Measurements from ENCODE around the gene BHMT2.
A peak's percentile ranks its signal among the peaks of the same experiment; 100 is the strongest.

Gene BHMT2, protein sequence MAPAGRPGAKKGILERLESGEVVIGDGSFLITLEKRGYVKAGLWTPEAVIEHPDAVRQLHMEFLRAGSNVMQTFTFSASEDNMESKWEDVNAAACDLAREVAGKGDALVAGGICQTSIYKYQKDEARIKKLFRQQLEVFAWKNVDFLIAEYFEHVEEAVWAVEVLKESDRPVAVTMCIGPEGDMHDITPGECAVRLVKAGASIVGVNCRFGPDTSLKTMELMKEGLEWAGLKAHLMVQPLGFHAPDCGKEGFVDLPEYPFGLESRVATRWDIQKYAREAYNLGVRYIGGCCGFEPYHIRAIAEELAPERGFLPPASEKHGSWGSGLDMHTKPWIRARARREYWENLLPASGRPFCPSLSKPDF

DNA sequence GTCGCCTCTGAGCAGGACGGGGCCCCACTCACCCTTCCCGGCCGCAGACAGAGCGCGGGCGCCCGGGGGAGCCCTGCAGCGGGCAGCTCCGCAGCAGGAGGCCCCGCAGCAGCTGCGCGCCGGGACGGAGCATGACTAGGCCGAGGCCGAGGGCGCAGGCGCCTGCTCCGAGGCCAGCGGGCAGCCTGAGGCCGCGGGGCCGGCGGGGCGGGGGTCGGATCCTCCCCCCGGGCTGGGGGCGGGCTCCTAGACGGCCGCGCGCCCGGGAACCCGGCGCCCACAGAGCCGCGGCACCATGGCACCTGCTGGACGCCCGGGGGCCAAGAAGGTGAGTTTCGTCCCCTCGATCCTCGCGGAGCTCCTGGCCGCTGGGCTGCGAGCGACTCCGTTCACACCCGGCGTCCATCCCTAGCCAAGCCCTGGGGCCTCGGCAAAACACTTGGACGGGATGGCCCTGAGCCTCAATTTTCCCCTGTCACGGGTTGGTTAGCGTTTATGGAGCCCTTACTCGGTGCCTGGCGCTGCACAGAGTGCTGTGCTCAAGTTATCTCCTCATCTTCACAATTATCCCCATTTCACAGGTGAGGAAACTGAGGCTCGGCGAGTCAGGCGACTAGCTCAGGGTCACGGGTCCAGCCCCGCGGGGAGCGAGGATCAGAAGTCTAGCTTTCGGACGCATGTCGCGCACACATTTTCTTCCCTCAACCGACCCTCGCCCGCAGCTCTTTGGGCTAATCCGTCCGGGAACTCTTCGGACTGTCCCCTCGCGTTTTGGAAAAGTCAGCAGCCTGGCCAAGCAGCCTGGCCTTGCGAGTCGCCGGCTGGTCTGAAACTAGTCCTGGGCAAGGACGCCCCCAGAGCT lies at the start of gene BHMT2, which contains the start of gene DMGDH:
Gene BHMT2 (plus strand): TSS at position 280 of the 862 bp plus-strand sequence. CDS start 16 bp downstream, at position 296.
Gene DMGDH (minus strand): TSS at position 187 of the 862 bp plus-strand sequence. CDS start 54 bp downstream, at position 133.
- Histone ChIP-seq H3K36me3 (ENCODE audit: control insufficient read depth, insufficient read depth, low read length) (no peaks in the 10 kb centered on the region), H3K4me3 (ENCODE audit: low read depth, low read length) (peak within 1 kb of the TSS; percentile 12), H3K27me3 (ENCODE audit: control insufficient read depth, insufficient read depth, low read length) (no peaks in the 10 kb centered on the region), H3K4me1 (ENCODE audit: control insufficient read depth, insufficient read depth, low read length) (no peaks in the 10 kb centered on the region), H3K9me3 (ENCODE audit: control insufficient read depth, insufficient read depth, low read length) (no peaks in the 10 kb centered on the region), H3K9ac (ENCODE audit: low read depth, low read length) (no peak within 1 kb of the TSS)

DNA sequence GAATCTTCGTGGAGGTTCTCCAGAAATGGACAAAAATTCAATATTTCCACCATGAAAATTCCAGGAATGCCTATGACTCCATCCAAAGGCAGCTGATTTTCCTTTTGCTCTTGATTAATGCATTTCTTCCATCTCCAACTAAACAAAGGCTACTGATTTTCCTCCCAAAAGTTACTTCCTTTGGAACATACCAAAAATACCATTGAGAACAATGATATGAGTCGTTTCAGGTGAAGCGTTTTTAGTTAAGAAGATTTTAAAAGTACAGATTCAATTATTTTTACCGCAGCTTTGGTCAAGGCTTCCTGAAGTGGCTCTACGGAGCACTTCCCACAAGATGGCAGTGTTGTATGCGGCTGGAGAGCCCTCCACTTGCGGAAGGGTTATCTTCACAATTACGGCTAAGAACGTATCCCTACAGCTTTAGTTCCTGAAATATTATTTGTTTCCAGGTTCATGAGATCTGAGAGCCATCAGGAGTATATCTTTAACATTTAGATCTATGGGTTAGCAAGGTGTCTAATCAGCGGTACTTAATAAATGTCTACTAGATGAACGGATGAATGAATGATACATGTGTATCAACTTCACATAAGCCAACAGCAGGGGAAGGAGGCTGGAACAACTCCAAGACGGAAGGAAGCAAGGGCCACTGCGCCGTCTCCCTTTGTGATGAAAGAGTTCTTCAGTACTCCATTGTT lies 48.6 kb upstream of the BHMT2 start:
- Histone ChIP-seq H3K27me3 (ENCODE audit: control insufficient read depth, insufficient read depth, low read length) (no peaks in the 10 kb centered on the region), H3K9ac (ENCODE audit: low read depth, low read length) (no peak overlapping the region), H3K4me3 (ENCODE audit: low read depth, low read length) (peak overlapping the region; percentile 14), H3K9me3 (ENCODE audit: control insufficient read depth, insufficient read depth, low read length) (no peaks in the 10 kb centered on the region), H3K4me1 (ENCODE audit: control insufficient read depth, insufficient read depth, low read length) (peaks cover 16% of the 10 kb centered on the region), H3K36me3 (ENCODE audit: control insufficient read depth, insufficient read depth, low read length) (no peaks in the 10 kb centered on the region)

DNA sequence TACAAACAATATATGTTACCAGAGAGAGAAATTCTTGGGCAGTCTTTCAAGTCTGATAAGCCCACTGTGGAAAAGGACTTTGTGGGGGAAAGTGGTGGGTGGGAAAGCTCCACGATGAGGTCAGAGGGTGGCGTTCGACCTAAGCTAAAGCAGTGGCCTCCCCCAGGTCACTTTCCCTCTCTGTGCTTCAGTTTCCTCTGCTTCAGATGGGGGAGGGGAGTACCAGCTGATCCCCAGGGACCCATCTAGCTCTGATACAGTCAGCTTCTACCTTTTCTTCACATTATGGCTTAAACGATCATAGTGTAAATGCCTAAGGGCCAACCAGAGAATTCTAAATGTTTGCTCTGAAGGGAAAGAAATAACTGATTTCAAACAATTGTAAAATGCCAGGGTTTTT lies 47.8 kb upstream of the BHMT2 start:
- H3K4me3 ChIP-seq (ENCODE audit: low read depth, low read length), result peak overlapping the region; percentile 14
- peaks cover 16% of the 10 kb centered on the region for H3K4me1 ChIP-seq (ENCODE audit: control insufficient read depth, insufficient read depth, low read length)
- H3K27me3 ChIP-seq (ENCODE audit: control insufficient read depth, insufficient read depth, low read length), result no peaks in the 10 kb centered on the region
- H3K9ac ChIP-seq (ENCODE audit: low read depth, low read length), result no peak overlapping the region
- H3K9me3 ChIP-seq (ENCODE audit: control insufficient read depth, insufficient read depth, low read length), result no peaks in the 10 kb centered on the region
- no peaks in the 10 kb centered on the region for H3K36me3 ChIP-seq (ENCODE audit: control insufficient read depth, insufficient read depth, low read length)

DNA sequence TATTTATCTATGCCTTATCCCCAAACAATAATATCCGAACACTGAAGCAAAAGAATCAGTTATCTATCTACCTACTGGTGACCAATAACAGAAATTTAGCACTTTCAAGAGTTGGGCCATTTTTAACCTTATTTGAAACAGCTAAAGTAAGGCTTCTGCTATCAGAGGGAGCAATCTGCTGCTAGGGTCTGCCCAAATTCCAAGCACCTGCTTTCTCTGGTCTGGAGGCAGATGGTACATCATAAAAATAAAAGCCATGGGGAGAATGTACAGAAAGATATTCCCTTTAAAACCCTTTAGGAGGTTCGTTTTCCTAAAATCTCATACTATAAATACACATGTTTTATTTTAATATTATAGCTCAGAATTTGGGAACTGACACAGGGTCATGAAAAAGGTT lies 46.8 kb upstream of the BHMT2 start:
- H3K27me3 ChIP-seq (ENCODE audit: control insufficient read depth, insufficient read depth, low read length), result no peaks in the 10 kb centered on the region
- no peak overlapping the region for H3K9ac ChIP-seq (ENCODE audit: low read depth, low read length)
- peaks cover 16% of the 10 kb centered on the region for H3K4me1 ChIP-seq (ENCODE audit: control insufficient read depth, insufficient read depth, low read length)
- H3K36me3 ChIP-seq (ENCODE audit: control insufficient read depth, insufficient read depth, low read length), result no peaks in the 10 kb centered on the region
- no peak overlapping the region for H3K4me3 ChIP-seq (ENCODE audit: low read depth, low read length)
- H3K9me3 ChIP-seq (ENCODE audit: control insufficient read depth, insufficient read depth, low read length), result no peaks in the 10 kb centered on the region

DNA sequence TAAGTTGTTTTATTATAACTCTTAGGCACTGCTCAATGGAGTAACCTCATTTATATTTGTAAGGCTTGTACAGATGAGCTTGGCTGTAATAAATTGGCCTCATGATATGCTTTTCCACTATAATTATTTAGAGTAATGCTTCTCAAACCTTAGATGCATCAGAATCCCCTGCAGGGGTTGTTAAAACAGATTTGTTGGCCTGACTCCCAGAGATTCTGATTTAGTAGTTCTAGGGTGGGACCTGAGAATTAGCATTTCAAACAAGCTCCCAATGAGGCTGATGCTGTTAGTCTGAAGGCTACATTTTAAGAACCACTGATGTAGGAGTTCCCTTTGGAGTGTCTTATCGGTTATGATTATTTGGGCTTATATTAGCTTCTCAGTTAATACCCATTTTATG lies 46.2 kb upstream of the BHMT2 start:
- no peaks in the 10 kb centered on the region for H3K27me3 ChIP-seq (ENCODE audit: control insufficient read depth, insufficient read depth, low read length)
- H3K36me3 ChIP-seq (ENCODE audit: control insufficient read depth, insufficient read depth, low read length), result no peaks in the 10 kb centered on the region
- H3K9ac ChIP-seq (ENCODE audit: low read depth, low read length), result no peak overlapping the region
- H3K4me3 ChIP-seq (ENCODE audit: low read depth, low read length), result no peak overlapping the region
- no peaks in the 10 kb centered on the region for H3K9me3 ChIP-seq (ENCODE audit: control insufficient read depth, insufficient read depth, low read length)
- H3K4me1 ChIP-seq (ENCODE audit: control insufficient read depth, insufficient read depth, low read length), result peaks cover 16% of the 10 kb centered on the region

DNA sequence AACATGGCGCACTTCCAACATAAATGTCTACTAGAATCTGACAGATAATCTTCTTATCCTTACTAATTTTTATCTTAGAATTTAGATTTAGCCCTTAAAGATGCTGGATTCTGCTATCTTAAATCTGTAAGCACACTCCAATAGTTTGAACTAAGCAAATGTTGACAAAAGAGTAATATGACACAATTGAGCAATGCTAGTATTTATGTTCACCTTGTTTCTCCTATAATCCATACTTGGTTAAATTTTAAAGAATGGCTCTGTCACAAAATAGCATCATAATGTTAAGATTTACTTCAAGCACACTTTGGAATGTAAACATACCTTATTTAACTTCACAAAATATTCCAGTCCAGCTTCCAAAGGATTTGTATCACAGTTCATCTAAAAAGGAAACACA lies 45.6 kb upstream of the BHMT2 start:
- Histone ChIP-seq H3K4me3 (ENCODE audit: low read depth, low read length) (no peak overlapping the region), H3K27me3 (ENCODE audit: control insufficient read depth, insufficient read depth, low read length) (no peaks in the 10 kb centered on the region), H3K9ac (ENCODE audit: low read depth, low read length) (no peak overlapping the region), H3K4me1 (ENCODE audit: control insufficient read depth, insufficient read depth, low read length) (peaks cover 16% of the 10 kb centered on the region), H3K9me3 (ENCODE audit: control insufficient read depth, insufficient read depth, low read length) (no peaks in the 10 kb centered on the region), H3K36me3 (ENCODE audit: control insufficient read depth, insufficient read depth, low read length) (no peaks in the 10 kb centered on the region)

DNA sequence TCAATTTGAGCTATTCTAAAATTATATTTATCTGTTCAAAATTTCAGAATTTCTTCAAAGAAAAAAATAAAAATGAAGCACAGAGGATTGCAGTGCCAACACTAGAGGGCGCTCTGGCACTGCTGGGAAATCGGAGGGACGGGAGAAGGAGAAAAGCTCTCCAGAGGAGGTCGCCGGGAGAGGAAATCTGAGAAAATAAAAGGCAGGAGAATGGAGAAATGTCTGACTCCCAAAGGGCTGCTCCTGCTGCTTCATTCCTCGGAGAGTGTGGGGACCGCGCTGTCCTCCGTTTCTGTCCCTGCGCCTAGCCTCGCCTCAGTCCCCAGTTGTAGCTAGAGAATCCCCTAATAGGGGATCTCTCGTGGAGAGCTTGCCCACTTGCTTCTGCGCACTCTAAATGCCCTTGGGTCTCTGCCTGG lies 44.5 kb upstream of the BHMT2 start:
- no peaks in the 10 kb centered on the region for H3K36me3 ChIP-seq (ENCODE audit: control insufficient read depth, insufficient read depth, low read length)
- no peaks in the 10 kb centered on the region for H3K27me3 ChIP-seq (ENCODE audit: control insufficient read depth, insufficient read depth, low read length)
- H3K4me3 ChIP-seq (ENCODE audit: low read depth, low read length), result peak overlapping the region; percentile 49
- peak overlapping the region; percentile 80 for H3K9ac ChIP-seq (ENCODE audit: low read depth, low read length)
- peaks cover 16% of the 10 kb centered on the region for H3K4me1 ChIP-seq (ENCODE audit: control insufficient read depth, insufficient read depth, low read length)
- H3K9me3 ChIP-seq (ENCODE audit: control insufficient read depth, insufficient read depth, low read length), result no peaks in the 10 kb centered on the region

DNA sequence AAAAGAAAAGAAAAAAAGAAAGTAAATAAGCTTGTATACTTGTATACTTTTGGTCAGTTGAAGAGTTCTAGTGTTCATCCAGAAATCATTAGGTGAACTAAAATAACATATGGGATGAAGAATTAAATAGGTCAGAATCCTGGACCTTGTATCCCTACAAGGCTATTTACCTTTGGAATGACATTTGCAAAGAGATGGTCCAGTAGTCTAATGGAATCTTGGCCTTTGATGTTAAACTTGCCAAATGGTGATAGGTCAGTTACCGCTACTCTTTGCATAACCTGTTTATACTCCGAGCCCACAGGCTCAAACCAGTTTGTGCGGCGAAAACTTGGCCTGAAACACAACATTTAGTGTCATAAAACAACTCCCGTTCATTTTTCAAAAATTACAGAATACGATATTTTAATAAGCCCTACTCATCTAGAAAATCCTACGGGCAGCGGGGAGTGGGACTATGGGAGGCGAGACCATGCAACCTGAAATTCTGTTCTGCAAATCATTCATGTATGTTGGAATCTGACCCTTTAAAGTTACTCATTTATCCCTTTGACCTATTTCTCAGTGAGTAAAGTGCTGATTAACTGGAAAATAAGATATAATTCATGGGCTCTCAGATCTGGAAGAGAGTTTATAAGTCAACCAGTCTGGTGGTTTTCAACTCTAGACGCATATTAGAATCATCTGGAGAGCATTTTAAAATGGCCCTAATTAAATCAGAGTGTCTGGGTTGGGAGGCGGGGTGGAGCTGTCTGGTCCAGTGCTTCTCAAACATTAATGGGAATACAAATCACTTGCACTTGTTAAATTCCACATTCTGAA lies 38.7 kb upstream of the BHMT2 start:
- Histone ChIP-seq H3K9ac (ENCODE audit: low read depth, low read length) (no peak overlapping the region), H3K27me3 (ENCODE audit: control insufficient read depth, insufficient read depth, low read length) (no peaks in the 10 kb centered on the region), H3K4me1 (ENCODE audit: control insufficient read depth, insufficient read depth, low read length) (no peaks in the 10 kb centered on the region), H3K4me3 (ENCODE audit: low read depth, low read length) (no peak overlapping the region), H3K9me3 (ENCODE audit: control insufficient read depth, insufficient read depth, low read length) (no peaks in the 10 kb centered on the region), H3K36me3 (ENCODE audit: control insufficient read depth, insufficient read depth, low read length) (no peaks in the 10 kb centered on the region)

DNA sequence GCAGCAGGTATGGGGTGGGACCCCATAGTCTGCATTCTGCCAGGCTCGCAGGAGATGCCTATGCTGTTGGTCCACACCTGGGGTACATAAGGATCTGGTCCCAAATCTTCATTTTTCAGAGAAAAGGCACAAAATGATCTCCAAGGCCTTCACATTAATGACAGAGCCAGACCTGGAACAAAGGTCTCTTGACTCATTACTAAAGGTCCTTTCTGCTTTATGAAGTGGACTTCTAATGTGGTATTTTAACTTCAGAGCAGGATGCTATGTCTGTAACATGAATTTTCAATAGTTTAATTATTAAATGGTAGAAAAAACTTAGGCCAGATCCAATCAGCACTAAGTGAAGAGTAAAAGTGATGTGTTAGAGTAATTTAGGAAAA lies 38.1 kb upstream of the BHMT2 start:
- Histone ChIP-seq H3K9me3 (ENCODE audit: control insufficient read depth, insufficient read depth, low read length) (no peaks in the 10 kb centered on the region), H3K4me1 (ENCODE audit: control insufficient read depth, insufficient read depth, low read length) (no peaks in the 10 kb centered on the region), H3K36me3 (ENCODE audit: control insufficient read depth, insufficient read depth, low read length) (no peaks in the 10 kb centered on the region), H3K9ac (ENCODE audit: low read depth, low read length) (no peak overlapping the region), H3K4me3 (ENCODE audit: low read depth, low read length) (no peak overlapping the region), H3K27me3 (ENCODE audit: control insufficient read depth, insufficient read depth, low read length) (no peaks in the 10 kb centered on the region)

DNA sequence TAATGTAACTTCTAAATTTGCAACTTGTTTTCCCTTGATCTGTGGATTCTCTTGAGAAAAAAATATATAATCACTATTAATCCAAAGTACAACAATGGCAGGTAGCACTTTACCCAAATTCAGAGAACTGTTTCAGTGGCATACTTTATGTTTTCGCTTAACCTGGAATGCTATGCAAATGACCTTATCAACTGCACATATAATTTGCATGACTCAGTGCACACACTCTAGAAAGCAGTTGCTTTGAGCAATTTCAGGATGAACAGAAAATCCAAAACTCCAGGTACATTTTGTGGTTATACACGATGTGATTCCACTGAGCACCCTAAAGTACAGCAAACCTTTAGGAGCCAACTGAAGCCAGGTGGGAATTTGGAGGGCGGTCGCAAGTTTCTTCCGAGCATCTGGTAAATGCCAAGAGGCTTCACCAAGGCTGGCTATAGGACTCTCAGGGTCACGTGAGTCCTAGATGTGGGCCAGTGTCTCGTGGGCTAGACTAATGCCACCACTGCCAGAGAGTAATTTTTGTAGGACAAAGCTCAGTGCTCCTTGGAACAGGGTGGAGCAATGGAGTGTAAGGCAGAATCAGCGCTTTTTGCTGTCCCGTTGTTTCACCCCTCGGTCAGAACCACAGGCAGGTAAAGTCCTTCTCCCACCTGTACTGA lies 37.4 kb upstream of the BHMT2 start:
- H3K27me3 ChIP-seq (ENCODE audit: control insufficient read depth, insufficient read depth, low read length), result no peaks in the 10 kb centered on the region
- no peaks in the 10 kb centered on the region for H3K4me1 ChIP-seq (ENCODE audit: control insufficient read depth, insufficient read depth, low read length)
- H3K4me3 ChIP-seq (ENCODE audit: low read depth, low read length), result no peak overlapping the region
- no peaks in the 10 kb centered on the region for H3K36me3 ChIP-seq (ENCODE audit: control insufficient read depth, insufficient read depth, low read length)
- H3K9me3 ChIP-seq (ENCODE audit: control insufficient read depth, insufficient read depth, low read length), result no peaks in the 10 kb centered on the region
- H3K9ac ChIP-seq (ENCODE audit: low read depth, low read length), result no peak overlapping the region

All from iPS-15b (cell line).